ENCODE data around the gene PKIB.

The PKIB gene

DNA sequence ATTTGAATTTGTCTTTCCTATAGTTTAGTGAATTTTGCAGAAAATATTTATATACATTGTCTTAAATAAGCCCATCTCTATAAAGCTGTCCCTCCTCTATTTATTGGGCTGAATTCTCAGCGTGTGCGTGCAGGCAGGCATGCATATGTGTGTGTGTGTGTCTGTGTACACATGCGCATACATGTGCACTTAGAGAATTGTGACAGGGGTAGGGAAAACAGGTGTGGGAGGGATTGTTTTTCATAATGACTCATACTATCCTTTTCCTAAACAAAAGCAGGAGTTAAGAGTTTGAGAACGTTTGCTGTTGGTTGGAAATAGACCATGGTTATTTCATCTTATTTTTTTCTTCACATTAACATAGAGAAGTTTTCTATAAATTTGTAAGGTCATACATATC, 126.0 kb downstream of the PKIB start:
- Histone ChIP-seq H3K27me3 (replicated peaks; ENCODE audit: insufficient read depth, low read length) (no peaks in the 10 kb centered on the region), H3K9me3 (replicated peaks; ENCODE audit: insufficient read depth, low read length) (no peaks in the 10 kb centered on the region), H4K20me1 (ENCODE audit: insufficient read depth, low read length) (no peaks in the 10 kb centered on the region), H3K79me2 (ENCODE audit: low read length) (no peaks in the 10 kb centered on the region), H3K4me3 (ENCODE audit: low read length) (no peak overlapping the region), H3K36me3 (replicated peaks; ENCODE audit: insufficient read depth, low read length) (no peaks in the 10 kb centered on the region), H3K27ac (ENCODE audit: low read length) (no peak overlapping the region), H3F3A (ENCODE audit: insufficient read depth, low read length) (no peaks in the 10 kb centered on the region), H3K4me1 (ENCODE audit: low read length) (no peaks in the 10 kb centered on the region), H3K9me2 (replicated peaks; ENCODE audit: insufficient read depth, low read length) (no peaks in the 10 kb centered on the region), H3K9ac (ENCODE audit: low read length) (no peak overlapping the region), H2AFZ (ENCODE audit: low read length) (no peak overlapping the region), H3K4me2 (ENCODE audit: low read depth, low read length) (no peak overlapping the region)
- no peak for DNase-seq
- TF ChIP-seq EZH2 (optimal IDR thresholded peaks at IDR 0.05; ENCODE audit: low read depth, low read length) (no peak), EZH2phosphoT487 (IDR thresholded peaks at IDR 0.05; ENCODE audit: low read length) (no peak)
- TF ChIP-seq, protein P1, sequence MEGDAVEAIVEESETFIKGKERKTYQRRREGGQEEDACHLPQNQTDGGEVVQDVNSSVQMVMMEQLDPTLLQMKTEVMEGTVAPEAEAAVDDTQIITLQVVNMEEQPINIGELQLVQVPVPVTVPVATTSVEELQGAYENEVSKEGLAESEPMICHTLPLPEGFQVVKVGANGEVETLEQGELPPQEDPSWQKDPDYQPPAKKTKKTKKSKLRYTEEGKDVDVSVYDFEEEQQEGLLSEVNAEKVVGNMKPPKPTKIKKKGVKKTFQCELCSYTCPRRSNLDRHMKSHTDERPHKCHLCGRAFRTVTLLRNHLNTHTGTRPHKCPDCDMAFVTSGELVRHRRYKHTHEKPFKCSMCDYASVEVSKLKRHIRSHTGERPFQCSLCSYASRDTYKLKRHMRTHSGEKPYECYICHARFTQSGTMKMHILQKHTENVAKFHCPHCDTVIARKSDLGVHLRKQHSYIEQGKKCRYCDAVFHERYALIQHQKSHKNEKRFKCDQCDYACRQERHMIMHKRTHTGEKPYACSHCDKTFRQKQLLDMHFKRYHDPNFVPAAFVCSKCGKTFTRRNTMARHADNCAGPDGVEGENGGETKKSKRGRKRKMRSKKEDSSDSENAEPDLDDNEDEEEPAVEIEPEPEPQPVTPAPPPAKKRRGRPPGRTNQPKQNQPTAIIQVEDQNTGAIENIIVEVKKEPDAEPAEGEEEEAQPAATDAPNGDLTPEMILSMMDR (IDR thresholded peaks at IDR 0.05; ENCODE audit: low read length) = no peak

DNA sequence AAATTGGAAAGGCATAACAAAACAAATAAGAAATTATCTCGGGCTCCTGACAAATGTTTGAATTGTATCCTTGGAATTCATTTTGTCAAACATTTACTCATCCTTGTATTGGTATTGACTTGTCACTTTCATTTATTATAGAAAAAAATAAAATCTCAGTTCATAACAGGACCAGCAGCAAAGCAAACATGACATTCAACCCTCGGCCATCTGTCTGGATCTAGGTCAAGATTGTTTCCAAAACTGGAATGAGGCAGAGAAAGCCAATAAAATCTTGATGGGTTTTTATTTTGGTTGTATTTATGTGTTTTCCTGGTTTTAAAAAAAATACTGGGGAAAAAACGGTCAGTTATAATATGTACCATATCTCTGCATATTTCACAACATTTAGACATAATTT, 126.4 kb downstream of the PKIB start:
- Histone ChIP-seq H3K9ac (ENCODE audit: low read length) (no peak overlapping the region), H3K79me2 (ENCODE audit: low read length) (no peaks in the 10 kb centered on the region), H3K9me3 (replicated peaks; ENCODE audit: insufficient read depth, low read length) (no peaks in the 10 kb centered on the region), H3K4me3 (ENCODE audit: low read length) (no peak overlapping the region), H3K9me2 (replicated peaks; ENCODE audit: insufficient read depth, low read length) (no peaks in the 10 kb centered on the region), H2AFZ (ENCODE audit: low read length) (no peak overlapping the region), H3K4me1 (ENCODE audit: low read length) (no peaks in the 10 kb centered on the region), H4K20me1 (ENCODE audit: insufficient read depth, low read length) (no peaks in the 10 kb centered on the region), H3K27me3 (replicated peaks; ENCODE audit: insufficient read depth, low read length) (no peaks in the 10 kb centered on the region), H3K36me3 (replicated peaks; ENCODE audit: insufficient read depth, low read length) (no peaks in the 10 kb centered on the region), H3F3A (ENCODE audit: insufficient read depth, low read length) (no peaks in the 10 kb centered on the region), H3K27ac (ENCODE audit: low read length) (no peak overlapping the region), H3K4me2 (ENCODE audit: low read depth, low read length) (no peak overlapping the region)
- DNase-seq = no peak
- TF ChIP-seq EZH2 (optimal IDR thresholded peaks at IDR 0.05; ENCODE audit: low read depth, low read length) = no peak
- TF ChIP-seq, protein P1 (IDR thresholded peaks at IDR 0.05; ENCODE audit: low read length) = no peak
- TF ChIP-seq EZH2phosphoT487 (IDR thresholded peaks at IDR 0.05; ENCODE audit: low read length) = no peak

DNA sequence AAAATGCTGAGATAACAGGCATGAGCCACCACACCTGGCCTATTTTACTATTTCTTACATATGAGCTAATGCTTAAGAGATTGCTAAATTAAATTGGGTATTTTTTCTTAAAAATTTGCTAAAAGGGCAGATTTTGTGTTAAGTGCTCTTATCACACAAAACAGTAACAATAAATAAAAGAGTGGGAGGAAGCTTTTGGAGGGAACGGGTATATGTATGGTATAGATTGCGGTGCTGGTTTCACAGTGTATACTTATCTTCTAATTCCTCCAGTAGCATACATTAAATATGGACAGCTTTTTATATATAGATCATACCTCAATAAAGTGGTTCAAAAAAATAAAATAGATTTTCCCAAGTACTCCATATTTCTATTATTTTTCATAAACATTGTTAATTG, 129.9 kb downstream of the PKIB start:
- H3K4me2 ChIP-seq (ENCODE audit: low read depth, low read length) = no peak overlapping the region
- no peaks in the 10 kb centered on the region for H3K4me1 ChIP-seq (ENCODE audit: low read length)
- H3K9me2 ChIP-seq (replicated peaks; ENCODE audit: insufficient read depth, low read length) = no peaks in the 10 kb centered on the region
- no peaks in the 10 kb centered on the region for H3K36me3 ChIP-seq (replicated peaks; ENCODE audit: insufficient read depth, low read length)
- TF ChIP-seq, protein P1 (IDR thresholded peaks at IDR 0.05; ENCODE audit: low read length) = no peak
- TF ChIP-seq EZH2 (optimal IDR thresholded peaks at IDR 0.05; ENCODE audit: low read depth, low read length) = no peak
- H4K20me1 ChIP-seq (ENCODE audit: insufficient read depth, low read length) = no peaks in the 10 kb centered on the region
- H3K9me3 ChIP-seq (replicated peaks; ENCODE audit: insufficient read depth, low read length) = no peaks in the 10 kb centered on the region
- no peak overlapping the region for H3K4me3 ChIP-seq (ENCODE audit: low read length)
- no peaks in the 10 kb centered on the region for H3K27me3 ChIP-seq (replicated peaks; ENCODE audit: insufficient read depth, low read length)
- H3K79me2 ChIP-seq (ENCODE audit: low read length) = no peaks in the 10 kb centered on the region
- DNase-seq = no peak
- H3K27ac ChIP-seq (ENCODE audit: low read length) = no peak overlapping the region
- H3K9ac ChIP-seq (ENCODE audit: low read length) = no peak overlapping the region
- H3F3A ChIP-seq (ENCODE audit: insufficient read depth, low read length) = no peaks in the 10 kb centered on the region
- no peak overlapping the region for H2AFZ ChIP-seq (ENCODE audit: low read length)
